ENCODE data around the gene PAMR1.
"Not testable (repeated sequence)": the region's sequence is repeated elsewhere in the genome, so short reads cannot be mapped to it uniquely, and the experiment has no call there.

Gene PAMR1

GRCh38 chr11:35545391-35546003 lies 20.1 kb upstream of the PAMR1 start:
- DNase-seq (ENCODE audit: low read depth in 3 of 3), result no peak

- no peak for DNase-seq (ENCODE audit: low read depth in 3 of 3)
These were observed 18.1 kb upstream of the PAMR1 start for GRCh38 chr11:35543481-35543880.

GRCh38 chr11:35541621-35542375 lies 16.4 kb upstream of the PAMR1 start:
- no peak for DNase-seq (ENCODE audit: low read depth in 3 of 3)

- DNase-seq (ENCODE audit: low read depth in 3 of 3), result no peak
These were observed 15.1 kb upstream of the PAMR1 start for GRCh38 chr11:35540526-35540925.

- DNase-seq (ENCODE audit: low read depth in 3 of 3), result no peak
These were observed 14.4 kb upstream of the PAMR1 start for GRCh38 chr11:35539781-35540281.

- no peak for DNase-seq (ENCODE audit: low read depth in 3 of 3)
These were observed 13.8 kb upstream of the PAMR1 start for GRCh38 chr11:35539256-35539655.

- no peak for DNase-seq (ENCODE audit: low read depth in 3 of 3)
These were observed 11.1 kb upstream of the PAMR1 start for GRCh38 chr11:35536470-35536869.

- DNase-seq (ENCODE audit: low read depth in 3 of 3), result no peak
These were observed 5.8 kb upstream of the PAMR1 start for GRCh38 chr11:35531246-35531645.

GRCh38 chr11:35529971-35530495 lies 4.6 kb upstream of the PAMR1 start:
- DNase-seq (ENCODE audit: low read depth in 3 of 3), result no peak

- DNase-seq (ENCODE audit: low read depth in 3 of 3), result no peak
These were observed 965 bp upstream of the PAMR1 start for GRCh38 chr11:35526370-35526792.

GRCh38 chr11:35524780-35525179 lies 636 bp downstream of the PAMR1 start:
- DNase-seq (ENCODE audit: low read depth in 3 of 3), result no peak

GRCh38 chr11:35523861-35524260 lies 1.6 kb downstream of the PAMR1 start:
- DNase-seq (ENCODE audit: low read depth in 3 of 3), result no peak

GRCh38 chr11:35523331-35523768 lies 2.1 kb downstream of the PAMR1 start:
- no peak for DNase-seq (ENCODE audit: low read depth in 3 of 3)

- not testable (repeated sequence) for DNase-seq (ENCODE audit: low read depth in 3 of 3)
These were observed 3.3 kb downstream of the PAMR1 start for GRCh38 chr11:35522091-35522490.

GRCh38 chr11:35520376-35520775 lies 5.0 kb downstream of the PAMR1 start:
- DNase-seq (ENCODE audit: low read depth in 3 of 3), result no peak

GRCh38 chr11:35518766-35519165 lies 6.7 kb downstream of the PAMR1 start:
- DNase-seq (ENCODE audit: low read depth in 3 of 3), result no peak

GRCh38 chr11:35517481-35517880 lies 7.9 kb downstream of the PAMR1 start:
- DNase-seq (ENCODE audit: low read depth in 3 of 3), result no peak

- DNase-seq (ENCODE audit: low read depth in 3 of 3), result no peak
These were observed 9.0 kb downstream of the PAMR1 start for GRCh38 chr11:35516403-35516802.

- no peak for DNase-seq (ENCODE audit: low read depth in 3 of 3)
These were observed 10.2 kb downstream of the PAMR1 start for GRCh38 chr11:35515224-35515623.

- no peak for DNase-seq (ENCODE audit: low read depth in 3 of 3)
These were observed 10.9 kb downstream of the PAMR1 start for GRCh38 chr11:35514481-35514880.

GRCh38 chr11:35511666-35512065 lies 13.8 kb downstream of the PAMR1 start:
- no peak for DNase-seq (ENCODE audit: low read depth in 3 of 3)

GRCh38 chr11:35507688-35508087 lies 17.7 kb downstream of the PAMR1 start:
- DNase-seq (ENCODE audit: low read depth in 3 of 3), result no peak

GRCh38 chr11:35501776-35502175 lies 23.6 kb downstream of the PAMR1 start:
- no peak for DNase-seq (ENCODE audit: low read depth in 3 of 3)

All from stimulated activated CD4-positive, alpha-beta T cell treated with anti-CD3 and anti-CD28 coated beads, TNF-alpha, amount 100 ng/mL, for 48 hours (primary cell).